SK-N-SH (cell line): Measurements from ENCODE around the gene CPLANE1.

Experiments used
- CTCF ChIP-seq: fragments of 200-600 bp; sonication (generic); IDR thresholded peaks from 2 replicates; pipeline ENCODE4 v1.6.1; 2017; ENCODE audit warnings: antibody characterized with exemption, mild to moderate bottlenecking, moderate library complexity
- EP300 ChIP-seq, 2 experiments: IDR thresholded peaks; 2 replicates each; pipeline versions ENCODE4 v1.4.0 to v1.6.1; 2012; ENCODE audit warnings: borderline replicate concordance in 1 of 2, low read depth in 1 of 2, low read length in 1 of 2
- EZH2phosphoT487 ChIP-seq: fragments of 200-600 bp; sonication (generic); IDR thresholded peaks from 2 replicates; pipeline ENCODE4 v1.6.1; 2017; ENCODE audit warnings: low read depth, mixed run types, mild to moderate bottlenecking, antibody characterized with exemption, moderate library complexity, borderline replicate concordance
- MXI1 ChIP-seq: IDR thresholded peaks from 2 replicates; pipeline ENCODE4 v1.6.1; 2012; ENCODE audit warnings: mild to moderate bottlenecking, low read depth, low read length, improper control_type of control experiment
- NRF1 ChIP-seq: IDR thresholded peaks from 2 replicates; pipeline ENCODE4 v1.6.1; 2012; ENCODE audit warnings: low read depth, mild to moderate bottlenecking, low read length
- PBX3 ChIP-seq: IDR thresholded peaks from 2 replicates; pipeline ENCODE4; 2012
- POLR2AphosphoS5 ChIP-seq: IDR thresholded peaks from 2 replicates; pipeline ENCODE4 v1.6.1; 2012; ENCODE audit warnings: low read depth, low read length
- RAD21 ChIP-seq: IDR thresholded peaks from 2 replicates; pipeline ENCODE4 v1.6.1; 2012; ENCODE audit warnings: mild to moderate bottlenecking, low read length
- RFX5 ChIP-seq: IDR thresholded peaks from 2 replicates; pipeline ENCODE4 v1.6.1; 2012; ENCODE audit warnings: mild to moderate bottlenecking, improper control_type of control experiment, low read length
- SIN3A ChIP-seq: IDR thresholded peaks from 2 replicates; pipeline ENCODE4 v1.6.1; 2012; ENCODE audit warnings: low read depth, mild to moderate bottlenecking, low read length, moderate library complexity, borderline replicate concordance
- TAF1 ChIP-seq: IDR thresholded peaks from 2 replicates; pipeline ENCODE4 v1.6.1; 2012; ENCODE audit warnings: low read depth, mild to moderate bottlenecking, low read length, moderate library complexity, borderline replicate concordance

- TF ChIP-seq EZH2phosphoT487, result no peak
- TF ChIP-seq RAD21, result no peak
- TF ChIP-seq CTCF, result no peak
- TF ChIP-seq MXI1, result no peak
- TF ChIP-seq NRF1, result no peak
- no peak for TF ChIP-seq SIN3A
- no peak for TF ChIP-seq POLR2AphosphoS5
- TF ChIP-seq PBX3, result no peak
- no peak for TF ChIP-seq TAF1
- no peak for TF ChIP-seq RFX5
- no peak for TF ChIP-seq EP300 (IDR thresholded peaks at IDR 0.05; ENCODE audit: borderline replicate concordance in 1 of 2, low read depth in 1 of 2, low read length in 1 of 2)
Observed at GRCh38 chr5:37103302-37103701, 145.9 kb downstream of the CPLANE1 start.
